ENCODE data around the gene RAMP1.

DNA sequence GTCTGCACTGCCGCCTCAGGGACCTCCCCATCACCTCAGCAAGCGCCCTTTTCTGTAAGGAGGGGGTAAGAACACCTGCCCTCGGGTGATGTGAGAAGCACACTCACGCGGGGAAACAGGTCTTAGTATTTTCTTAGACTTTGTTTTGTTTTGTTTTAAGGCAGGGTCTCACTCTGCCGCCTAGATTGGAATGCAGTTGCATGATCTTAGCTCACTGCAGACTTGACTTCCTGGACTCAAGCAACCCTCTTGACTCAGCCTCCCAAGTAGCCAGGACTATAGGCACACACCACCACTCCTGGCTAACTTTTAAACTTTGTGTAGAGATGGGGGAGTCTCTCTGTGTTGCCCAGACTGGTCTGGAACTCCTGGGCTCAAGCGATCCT lies 37.1 kb downstream of the RAMP1 start:
- TF ChIP-seq, protein P1, sequence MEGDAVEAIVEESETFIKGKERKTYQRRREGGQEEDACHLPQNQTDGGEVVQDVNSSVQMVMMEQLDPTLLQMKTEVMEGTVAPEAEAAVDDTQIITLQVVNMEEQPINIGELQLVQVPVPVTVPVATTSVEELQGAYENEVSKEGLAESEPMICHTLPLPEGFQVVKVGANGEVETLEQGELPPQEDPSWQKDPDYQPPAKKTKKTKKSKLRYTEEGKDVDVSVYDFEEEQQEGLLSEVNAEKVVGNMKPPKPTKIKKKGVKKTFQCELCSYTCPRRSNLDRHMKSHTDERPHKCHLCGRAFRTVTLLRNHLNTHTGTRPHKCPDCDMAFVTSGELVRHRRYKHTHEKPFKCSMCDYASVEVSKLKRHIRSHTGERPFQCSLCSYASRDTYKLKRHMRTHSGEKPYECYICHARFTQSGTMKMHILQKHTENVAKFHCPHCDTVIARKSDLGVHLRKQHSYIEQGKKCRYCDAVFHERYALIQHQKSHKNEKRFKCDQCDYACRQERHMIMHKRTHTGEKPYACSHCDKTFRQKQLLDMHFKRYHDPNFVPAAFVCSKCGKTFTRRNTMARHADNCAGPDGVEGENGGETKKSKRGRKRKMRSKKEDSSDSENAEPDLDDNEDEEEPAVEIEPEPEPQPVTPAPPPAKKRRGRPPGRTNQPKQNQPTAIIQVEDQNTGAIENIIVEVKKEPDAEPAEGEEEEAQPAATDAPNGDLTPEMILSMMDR (conservative IDR thresholded peaks at IDR 0.05 in 1 of 2, IDR thresholded peaks at IDR 0.05 in 1 of 2; ENCODE audit: low read depth in 1 of 2, low read length in 2 of 2) = no peak
- no peak for TF ChIP-seq EZH2 (IDR thresholded peaks at IDR 0.05; ENCODE audit: low read length, missing control alignments)

All from fibroblast of lung (primary cell).